Measurements from ENCODE around the gene ACSS2.

GRCh38 chr20:34872622-34873224 is 3.7 kb upstream of the ACSS2 start, which contains the start of gene GGT7:
- peak; percentile 76 for TF ChIP-seq POLR2AphosphoS5 (IDR thresholded peaks at IDR 0.05)
- TF ChIP-seq, protein P1, sequence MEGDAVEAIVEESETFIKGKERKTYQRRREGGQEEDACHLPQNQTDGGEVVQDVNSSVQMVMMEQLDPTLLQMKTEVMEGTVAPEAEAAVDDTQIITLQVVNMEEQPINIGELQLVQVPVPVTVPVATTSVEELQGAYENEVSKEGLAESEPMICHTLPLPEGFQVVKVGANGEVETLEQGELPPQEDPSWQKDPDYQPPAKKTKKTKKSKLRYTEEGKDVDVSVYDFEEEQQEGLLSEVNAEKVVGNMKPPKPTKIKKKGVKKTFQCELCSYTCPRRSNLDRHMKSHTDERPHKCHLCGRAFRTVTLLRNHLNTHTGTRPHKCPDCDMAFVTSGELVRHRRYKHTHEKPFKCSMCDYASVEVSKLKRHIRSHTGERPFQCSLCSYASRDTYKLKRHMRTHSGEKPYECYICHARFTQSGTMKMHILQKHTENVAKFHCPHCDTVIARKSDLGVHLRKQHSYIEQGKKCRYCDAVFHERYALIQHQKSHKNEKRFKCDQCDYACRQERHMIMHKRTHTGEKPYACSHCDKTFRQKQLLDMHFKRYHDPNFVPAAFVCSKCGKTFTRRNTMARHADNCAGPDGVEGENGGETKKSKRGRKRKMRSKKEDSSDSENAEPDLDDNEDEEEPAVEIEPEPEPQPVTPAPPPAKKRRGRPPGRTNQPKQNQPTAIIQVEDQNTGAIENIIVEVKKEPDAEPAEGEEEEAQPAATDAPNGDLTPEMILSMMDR (IDR thresholded peaks at IDR 0.05): peak; percentile 44 to 89 (median 56)
